HG03095 (cell line): ENCODE results near the gene SHANK2.
"Not testable (repeated sequence)": the region's sequence is repeated elsewhere in the genome, so short reads cannot be mapped to it uniquely, and the experiment has no call there.

Experiments
- ATAC-seq: cut with Tn5 transposase; IDR thresholded peaks from one replicate; pipeline ENCODE4 v1.9.1; 2021; ENCODE audit warnings: moderate library complexity; ENCODE audit not compliant: unreplicated experiment

Gene SHANK2

GRCh38 chr11:71245601-71246391 lies 6.6 kb downstream of the SHANK2 start:
- no peak for ATAC-seq

- no peak for ATAC-seq
Observed at GRCh38 chr11:71244116-71244810, 8.1 kb downstream of the SHANK2 start.

- no peak for ATAC-seq
Observed at GRCh38 chr11:71242391-71242790, 10.0 kb downstream of the SHANK2 start.

- no peak for ATAC-seq
Observed at GRCh38 chr11:71241721-71242259, 10.6 kb downstream of the SHANK2 start.

GRCh38 chr11:71240865-71241691 lies 11.3 kb downstream of the SHANK2 start:
- no peak for ATAC-seq

- no peak for ATAC-seq
Observed at GRCh38 chr11:71240061-71240690, 12.2 kb downstream of the SHANK2 start.

DNA sequence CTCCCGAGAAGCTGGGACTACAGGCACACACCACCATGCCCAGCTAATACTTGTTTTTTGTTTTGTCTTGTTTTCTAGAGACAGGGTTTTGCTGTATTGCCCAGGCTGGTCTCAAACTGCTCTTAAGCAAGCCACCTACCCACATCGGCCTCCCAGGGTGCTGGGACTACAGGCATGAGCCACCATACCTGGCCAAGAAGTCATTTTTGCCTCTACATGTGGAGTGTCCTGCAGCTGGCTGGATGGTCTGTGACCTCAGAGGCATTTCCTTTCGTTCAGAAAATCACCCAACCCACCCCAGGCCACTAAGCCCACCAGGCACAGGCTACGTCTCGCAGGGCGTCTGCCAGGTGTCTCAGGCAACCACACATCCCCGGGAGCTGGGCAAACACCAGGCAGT lies 12.8 kb downstream of the SHANK2 start:
- ATAC-seq: no peak

GRCh38 chr11:71238941-71239340 lies 13.4 kb downstream of the SHANK2 start:
- ATAC-seq: no peak

DNA sequence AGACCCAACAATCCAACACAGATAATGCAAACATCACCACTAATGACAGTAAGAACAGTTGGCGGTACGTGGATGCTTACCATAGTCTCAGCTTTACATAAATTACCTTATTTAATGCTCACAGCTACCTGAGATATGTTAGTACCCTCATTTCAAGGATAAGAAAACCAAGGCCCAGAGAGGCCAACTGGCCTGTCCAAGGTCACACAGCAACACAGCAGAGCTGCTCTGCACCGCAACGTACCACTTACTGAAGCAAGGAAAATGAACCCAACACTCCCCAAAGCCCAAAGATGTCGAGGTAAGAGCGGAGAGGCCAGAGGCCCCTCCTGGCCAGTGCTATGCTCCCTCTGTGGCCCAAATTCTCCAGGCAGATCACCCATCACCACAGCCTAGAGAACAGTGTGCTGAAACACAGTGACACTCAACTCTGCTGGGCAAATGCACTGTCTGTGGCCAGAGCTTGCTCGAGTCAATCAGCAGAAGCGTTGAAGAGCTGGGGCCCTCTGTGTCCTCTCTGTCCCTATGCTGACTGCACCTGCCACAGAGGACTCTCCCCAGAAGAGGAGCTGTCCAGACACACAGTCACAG lies 14.0 kb downstream of the SHANK2 start:
- no peak for ATAC-seq

DNA sequence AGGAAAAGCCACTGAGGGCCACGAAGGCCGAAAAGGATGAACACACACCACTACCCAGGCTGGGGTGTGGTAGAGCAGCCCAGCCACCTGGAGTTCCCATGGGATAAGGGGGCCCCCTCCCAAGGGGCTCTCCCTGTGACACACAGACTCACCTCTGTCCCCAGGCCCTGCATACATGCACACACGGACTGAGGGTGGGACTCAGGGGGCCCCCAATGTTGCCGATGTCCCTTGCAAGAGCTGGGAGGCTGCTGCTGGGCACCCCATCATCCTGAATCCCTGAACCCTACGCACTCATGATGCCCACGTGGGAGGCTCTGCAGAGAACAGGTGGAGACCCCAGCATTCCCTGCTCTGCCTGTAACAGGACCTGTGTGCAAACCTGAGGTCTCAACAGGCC lies 14.5 kb downstream of the SHANK2 start:
- no peak for ATAC-seq

DNA sequence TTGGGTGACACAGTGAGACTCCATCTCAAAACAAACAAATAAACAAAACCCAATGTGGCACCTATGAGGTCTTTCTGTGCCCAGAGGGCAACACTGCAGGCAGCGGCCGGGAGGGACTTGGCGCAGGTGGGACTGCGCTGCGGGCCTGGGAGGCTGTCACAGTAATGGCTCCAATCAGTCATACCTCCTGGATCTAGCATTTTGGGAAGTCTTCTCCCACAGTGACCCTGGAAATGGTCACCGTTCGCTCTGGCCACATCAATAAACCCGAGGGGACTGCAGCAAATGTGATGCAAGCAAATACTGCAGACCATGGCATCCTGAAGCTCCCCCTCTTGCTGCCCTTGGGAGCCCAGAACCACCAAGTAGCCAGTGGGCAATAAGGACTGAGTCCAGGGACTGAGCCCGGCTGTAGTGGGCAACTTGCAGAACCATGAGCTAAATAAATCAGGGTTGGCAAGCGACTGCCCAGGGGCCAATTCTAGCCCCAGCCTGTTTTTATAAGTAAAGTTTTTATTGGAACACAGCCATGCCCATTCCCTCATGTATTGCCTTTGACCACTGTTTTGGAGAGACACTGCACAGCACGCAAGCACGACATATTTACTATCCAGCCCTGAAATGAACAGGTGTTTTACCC lies 15.4 kb downstream of the SHANK2 start:
- no peak for ATAC-seq

- ATAC-seq: no peak
Observed at GRCh38 chr11:71235719-71236118, 16.7 kb downstream of the SHANK2 start.

- not testable (repeated sequence) for ATAC-seq
Observed at GRCh38 chr11:71233896-71234852, 18.2 kb downstream of the SHANK2 start.

GRCh38 chr11:71232364-71232763 lies 20.0 kb downstream of the SHANK2 start:
- ATAC-seq: no peak

DNA sequence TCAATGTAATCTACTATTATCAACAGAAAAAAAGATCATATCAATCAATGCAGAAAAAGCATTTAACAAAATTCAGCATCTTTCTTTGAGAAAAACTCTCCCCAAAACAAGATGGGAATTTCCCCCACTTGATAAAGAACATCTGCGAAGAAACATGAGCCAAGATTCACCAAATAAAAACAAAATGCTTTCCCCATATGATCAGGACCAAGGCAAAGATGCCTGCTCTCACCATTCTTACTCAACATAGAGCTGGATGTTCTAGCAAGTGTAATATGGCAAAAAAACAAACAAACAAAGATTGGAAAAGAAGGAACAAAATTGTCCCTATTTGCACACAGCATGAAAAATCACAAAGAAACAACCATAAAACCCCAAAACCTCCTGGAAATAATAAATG lies 23.4 kb downstream of the SHANK2 start:
- no peak for ATAC-seq

DNA sequence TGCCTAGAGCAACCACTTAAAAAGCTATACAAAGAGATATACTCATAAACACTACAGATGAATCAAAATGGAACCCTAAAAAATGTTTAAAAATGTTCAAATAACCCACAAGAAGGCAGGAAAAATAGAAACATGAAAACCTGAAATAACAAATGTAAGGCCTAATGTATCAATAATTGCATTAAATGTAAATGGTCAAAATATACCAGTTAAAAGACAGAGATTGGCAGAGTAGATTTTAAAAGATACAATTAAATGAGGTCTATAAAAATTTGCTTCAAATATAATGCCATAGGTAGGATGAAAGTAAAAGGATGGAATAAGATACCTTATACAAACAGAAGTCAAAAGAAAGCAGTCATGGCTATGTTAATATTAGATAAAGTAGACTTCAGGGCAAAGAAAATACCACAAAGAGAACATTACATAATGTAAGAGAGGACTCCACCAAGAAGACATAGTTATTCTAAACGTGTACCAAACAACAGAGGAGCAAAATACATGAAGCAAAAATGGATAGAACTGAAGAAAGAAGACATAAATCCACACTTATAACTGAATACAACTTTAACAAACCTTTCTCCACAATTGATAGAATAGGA lies 25.2 kb downstream of the SHANK2 start:
- ATAC-seq: no peak

DNA sequence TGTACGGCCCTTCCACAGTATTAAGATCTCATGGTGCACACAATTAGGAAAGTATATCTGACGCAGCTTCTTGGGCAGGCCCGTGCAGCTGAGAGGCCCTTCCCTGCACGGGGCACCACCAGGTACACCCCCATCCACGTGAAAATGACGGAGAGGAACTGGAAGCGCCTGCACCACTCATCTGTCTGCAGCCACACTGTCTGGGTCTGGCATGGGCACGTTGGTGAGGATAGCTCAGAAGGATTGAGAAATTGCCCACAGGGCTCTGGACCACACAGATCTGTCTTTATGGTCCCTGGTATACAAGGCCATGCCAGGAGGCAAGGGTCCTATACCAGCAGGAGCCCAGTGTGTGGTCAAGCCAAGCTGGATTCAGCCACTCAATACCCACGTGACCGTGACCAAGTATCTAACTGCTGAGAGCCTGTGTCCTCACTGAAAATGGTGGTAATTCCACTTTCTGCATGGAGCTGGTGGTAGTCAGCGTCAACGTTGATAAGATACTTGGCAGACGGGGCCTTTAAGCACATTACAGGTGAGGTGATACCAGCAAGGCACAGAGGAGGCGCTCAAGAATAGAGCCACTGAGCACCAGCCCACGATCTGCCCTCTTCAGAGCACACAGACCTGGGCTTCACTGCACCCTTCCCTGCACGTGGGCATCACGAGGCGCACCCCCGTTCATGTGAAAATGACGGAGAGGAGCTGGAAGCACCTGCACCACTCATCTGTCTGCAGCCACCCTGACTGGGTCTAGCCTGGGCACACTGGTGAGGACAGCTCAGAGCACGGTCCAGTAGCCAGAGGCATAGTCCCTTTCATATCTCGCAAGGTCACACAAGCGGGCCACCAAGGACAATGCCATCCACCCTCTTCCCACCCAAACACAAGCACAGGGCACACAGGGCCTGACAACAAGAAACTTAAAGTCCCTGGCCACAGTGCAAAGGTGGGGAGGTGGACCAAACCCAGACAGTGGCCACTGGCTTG lies 28.4 kb downstream of the SHANK2 start:
- no peak for ATAC-seq
